Fibroblast of lung (primary cell): ENCODE results near the gene RTTN. TPM values are rescaled to one million over a fixed set of nuclear protein-coding genes. Genes with fewer than 3 reads are reported as not detected.

ENCODE experiments used
- DNase-seq, 2 donors: peaks; one replicate each; pipeline versions ENCODE4 v3.0.0 to v3.0.0-alpha.2; 2010; ENCODE audit warnings: low read depth in 2 of 2
- H2AFZ ChIP-seq: 2 replicates; pipeline ENCODE4 v1.5.1; 2012; ENCODE audit warnings: low read length, control low read depth, inconsistent platforms
- H3K27ac ChIP-seq: 2 replicates; pipeline ENCODE4 v1.5.1; 2011; ENCODE audit warnings: low read length, control low read depth; ENCODE audit not compliant: insufficient read depth
- H3K27me3 ChIP-seq: 2 replicates; pipeline ENCODE4 v1.5.1; 2011; ENCODE audit warnings: mild to moderate bottlenecking, low read length; ENCODE audit not compliant: control insufficient read depth, insufficient read depth
- H3K36me3 ChIP-seq: 2 replicates; pipeline ENCODE4 v1.5.1; 2011; ENCODE audit warnings: low read length; ENCODE audit not compliant: control insufficient read depth, insufficient read depth
- H3K4me1 ChIP-seq: 2 replicates; pipeline ENCODE4 v1.5.1; 2011; ENCODE audit warnings: low read length; ENCODE audit not compliant: control insufficient read depth, insufficient read depth; ENCODE audit errors: extremely low read depth
- H3K4me2 ChIP-seq: 2 replicates; pipeline ENCODE4 v1.5.1; 2011; ENCODE audit warnings: low read length, control low read depth; ENCODE audit not compliant: insufficient read depth; ENCODE audit errors: extremely low read depth
- H3K4me3 ChIP-seq, 4 experiments: fragments of 200-600 bp in 1 of 4; sonication (generic) in 1 of 4; replicated peaks in 1 of 4; 2 replicates each; pipeline ENCODE4 v1.5.1; 2011 to 2016; ENCODE audit warnings: low read length in 4 of 4, low read depth in 3 of 4, mild to moderate bottlenecking in 3 of 4, control low read depth in 2 of 4, inconsistent platforms in 1 of 4, mixed read lengths in 1 of 4; ENCODE audit not compliant: insufficient read depth in 1 of 4; ENCODE audit errors: control extremely low read depth in 1 of 4
- H3K79me2 ChIP-seq: 2 replicates; pipeline ENCODE4 v1.5.1; 2012; ENCODE audit warnings: mild to moderate bottlenecking, low read length, inconsistent platforms; ENCODE audit not compliant: control insufficient read depth, insufficient read depth
- H3K9ac ChIP-seq: 2 replicates; pipeline ENCODE4 v1.5.1; 2011; ENCODE audit warnings: mild to moderate bottlenecking, low read length, control low read depth; ENCODE audit not compliant: insufficient read depth
- H3K9me3 ChIP-seq: 2 replicates; pipeline ENCODE4 v1.5.1; 2012; ENCODE audit warnings: low read depth, low read length; ENCODE audit not compliant: control insufficient read depth, insufficient read depth
- H4K20me1 ChIP-seq: 2 replicates; pipeline ENCODE4 v1.5.1; 2011; ENCODE audit warnings: low read length; ENCODE audit not compliant: control insufficient read depth, insufficient read depth; ENCODE audit errors: extremely low read depth
- EZH2 ChIP-seq: IDR thresholded peaks from 2 replicates; pipeline ENCODE4 v1.5.1; 2012; ENCODE audit warnings: low read length, control low read depth, mild to moderate bottlenecking; ENCODE audit errors: missing control alignments
- polyA plus RNA-seq, 2 donors: library from polyadenylated mRNA; depleted of rRNA in 1 of 2; stranded (reverse) in 1 of 2; unstranded in 1 of 2; fragments of >200 nt; gene quantifications; 2 replicates each; pipeline ENCODE4 v1.2.1, GENCODE V29; 2011 to 2012; ENCODE audit warnings: missing spikeins in 1 of 2
- total RNA-seq: library from RNA; depleted of rRNA; stranded (reverse); fragments of >200 nt; gene quantifications from 2 replicates; pipeline ENCODE4 v1.2.1, GENCODE V29; 2014
- TF ChIP-seq, protein P1 (sequence below), 2 donors: IDR thresholded peaks in 1 of 2; conservative IDR thresholded peaks in 1 of 2; 1 replicate in 1 of 2; 2 replicates in 1 of 2; pipeline ENCODE4 v1.5.1; 2011 to 2012; ENCODE audit warnings: low read length in 2 of 2, control low read depth in 1 of 2, inconsistent platforms in 1 of 2, low read depth in 1 of 2, mild to moderate bottlenecking in 1 of 2

Gene RTTN
- total and polyA plus RNA-seq, 2 donors (not counting 1 experiment from before 2014, with no cell fraction given) = 5.4 to 19.0 TPM

DNA sequence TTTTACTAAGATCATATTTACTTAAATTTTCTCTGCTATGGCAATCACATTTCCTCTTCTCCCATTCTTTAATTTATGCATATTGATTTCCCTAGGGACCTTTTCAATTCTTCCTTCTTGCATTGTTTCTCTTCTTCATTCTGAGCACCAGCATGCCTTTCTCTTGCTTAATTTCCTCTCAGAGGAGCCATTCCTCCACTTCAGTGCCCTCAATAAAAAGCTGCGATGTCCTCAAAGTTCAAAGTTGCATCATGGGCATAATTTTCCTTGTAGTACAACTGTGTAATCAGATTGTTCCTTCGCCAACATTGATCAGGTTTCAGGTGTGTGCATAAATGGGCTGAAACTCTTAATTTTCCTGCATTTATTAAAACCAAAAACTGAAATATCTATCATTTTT is 236.0 kb downstream of the RTTN start:
- DNase-seq = no peak
- Histone ChIP-seq H3K27me3 (no peaks in the 10 kb centered on the region), H3K4me2 (no peak overlapping the region), H3K4me3 (no peak overlapping the region), H3K36me3 (no peaks in the 10 kb centered on the region), H3K9me3 (no peaks in the 10 kb centered on the region), H4K20me1 (no peaks in the 10 kb centered on the region), H3K4me1 (no peaks in the 10 kb centered on the region), H2AFZ (no peak overlapping the region), H3K27ac (no peak overlapping the region), H3K9ac (no peak overlapping the region), H3K79me2 (no peaks in the 10 kb centered on the region)
- TF ChIP-seq, protein P1, sequence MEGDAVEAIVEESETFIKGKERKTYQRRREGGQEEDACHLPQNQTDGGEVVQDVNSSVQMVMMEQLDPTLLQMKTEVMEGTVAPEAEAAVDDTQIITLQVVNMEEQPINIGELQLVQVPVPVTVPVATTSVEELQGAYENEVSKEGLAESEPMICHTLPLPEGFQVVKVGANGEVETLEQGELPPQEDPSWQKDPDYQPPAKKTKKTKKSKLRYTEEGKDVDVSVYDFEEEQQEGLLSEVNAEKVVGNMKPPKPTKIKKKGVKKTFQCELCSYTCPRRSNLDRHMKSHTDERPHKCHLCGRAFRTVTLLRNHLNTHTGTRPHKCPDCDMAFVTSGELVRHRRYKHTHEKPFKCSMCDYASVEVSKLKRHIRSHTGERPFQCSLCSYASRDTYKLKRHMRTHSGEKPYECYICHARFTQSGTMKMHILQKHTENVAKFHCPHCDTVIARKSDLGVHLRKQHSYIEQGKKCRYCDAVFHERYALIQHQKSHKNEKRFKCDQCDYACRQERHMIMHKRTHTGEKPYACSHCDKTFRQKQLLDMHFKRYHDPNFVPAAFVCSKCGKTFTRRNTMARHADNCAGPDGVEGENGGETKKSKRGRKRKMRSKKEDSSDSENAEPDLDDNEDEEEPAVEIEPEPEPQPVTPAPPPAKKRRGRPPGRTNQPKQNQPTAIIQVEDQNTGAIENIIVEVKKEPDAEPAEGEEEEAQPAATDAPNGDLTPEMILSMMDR (conservative IDR thresholded peaks at IDR 0.05 in 1 of 2, IDR thresholded peaks at IDR 0.05 in 1 of 2; ENCODE audit: low read depth in 1 of 2, low read length in 2 of 2) = no peak
- no peak for TF ChIP-seq EZH2

DNA sequence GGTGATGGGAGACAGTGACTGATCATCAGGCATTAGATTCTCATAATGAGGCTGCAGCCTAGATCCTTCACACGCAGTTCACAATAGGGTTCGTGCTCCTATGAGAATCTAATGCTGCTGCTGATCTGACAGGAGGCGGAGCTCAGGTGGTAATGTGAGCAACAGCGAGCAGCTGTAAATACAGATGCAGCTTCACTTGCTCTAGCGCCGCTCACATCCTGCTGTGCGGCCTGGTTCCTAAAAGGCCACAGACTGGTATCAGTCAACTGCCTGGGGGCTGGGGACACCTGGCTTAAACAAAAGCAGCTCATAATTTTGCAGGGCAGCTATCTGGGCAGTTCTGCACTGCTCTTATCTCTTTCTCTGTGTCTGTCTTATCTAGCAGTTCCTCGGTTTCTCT is 237.4 kb downstream of the RTTN start:
- Histone ChIP-seq H3K4me1 (no peaks in the 10 kb centered on the region), H4K20me1 (no peaks in the 10 kb centered on the region), H3K4me3 (no peak overlapping the region), H3K27ac (no peak overlapping the region), H3K79me2 (no peaks in the 10 kb centered on the region), H3K36me3 (no peaks in the 10 kb centered on the region), H3K4me2 (no peak overlapping the region), H3K9me3 (no peaks in the 10 kb centered on the region), H3K27me3 (no peaks in the 10 kb centered on the region), H3K9ac (no peak overlapping the region), H2AFZ (no peak overlapping the region)
- no peak for TF ChIP-seq EZH2
- TF ChIP-seq, protein P1 (conservative IDR thresholded peaks at IDR 0.05 in 1 of 2, IDR thresholded peaks at IDR 0.05 in 1 of 2; ENCODE audit: low read depth in 1 of 2, low read length in 2 of 2) = no peak
- DNase-seq = no peak

DNA sequence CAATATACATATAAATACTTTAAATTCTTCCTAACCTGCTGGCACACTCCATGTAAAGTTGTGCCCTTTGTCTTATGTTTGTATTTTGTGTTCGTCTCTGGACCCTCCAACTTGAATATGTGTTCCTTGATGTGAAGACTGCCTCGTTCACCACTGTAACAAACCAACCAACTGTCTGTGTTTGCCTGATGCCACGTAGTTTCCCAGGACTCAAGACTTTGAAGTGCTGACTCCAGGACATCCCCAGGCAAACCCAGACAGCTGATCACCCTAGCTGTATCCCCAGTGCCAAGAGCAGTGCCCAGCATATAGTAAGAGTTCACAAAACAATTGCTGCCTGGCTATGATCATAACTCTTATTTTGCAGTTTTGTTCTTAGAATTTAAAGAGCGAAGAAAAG is 242.3 kb downstream of the RTTN start:
- no peak overlapping the region for H3K27ac ChIP-seq
- H3K9ac ChIP-seq = no peak overlapping the region
- H2AFZ ChIP-seq = no peak overlapping the region
- no peak overlapping the region for H3K4me2 ChIP-seq
- TF ChIP-seq, protein P1 (conservative IDR thresholded peaks at IDR 0.05 in 1 of 2, IDR thresholded peaks at IDR 0.05 in 1 of 2; ENCODE audit: low read depth in 1 of 2, low read length in 2 of 2) = no peak
- TF ChIP-seq EZH2 = no peak
- no peaks in the 10 kb centered on the region for H3K9me3 ChIP-seq
- H3K79me2 ChIP-seq = no peaks in the 10 kb centered on the region
- H3K4me1 ChIP-seq = no peaks in the 10 kb centered on the region
- no peak for DNase-seq
- H3K4me3 ChIP-seq = no peak overlapping the region
- no peaks in the 10 kb centered on the region for H3K27me3 ChIP-seq
- H4K20me1 ChIP-seq = no peaks in the 10 kb centered on the region
- H3K36me3 ChIP-seq = no peaks in the 10 kb centered on the region
